ENCODE data around the gene TMED9. TPM values are rescaled to one million over a fixed set of nuclear protein-coding genes. Genes with fewer than 3 reads are reported as not detected.
A peak's percentile ranks its signal among the peaks of the same experiment; 100 is the strongest.

TMED9 gene
- total and polyA plus RNA-seq, 10 of the 15 experiments (the other 5 are each of a cell fraction or from before 2014, with no cell fraction given) = 35.7 to 144 (median 105) TPM

- TF ChIP-seq CBFB (IDR thresholded peaks at IDR 0.05; ENCODE audit: low read depth) (no peak), STAT1 (conservative IDR thresholded peaks at IDR 0.05) (no peak), NFIC (IDR thresholded peaks at IDR 0.05; ENCODE audit: low read depth, low read length) (no peak), TCF7 (IDR thresholded peaks at IDR 0.05; ENCODE audit: borderline replicate concordance) (no peak), SIX5 (IDR thresholded peaks at IDR 0.05; ENCODE audit: low read depth, low read length, severe bottlenecking) (peak; percentile 85), JUNB (IDR thresholded peaks at IDR 0.05) (no peak), ZNF622 (IDR thresholded peaks at IDR 0.05) (no peak), CREM (IDR thresholded peaks at IDR 0.05; ENCODE audit: low read depth) (peak; percentile 53; the same call in 1 of the 2 replicates), MTA2 (IDR thresholded peaks at IDR 0.05; ENCODE audit: low read depth) (peak; percentile 74), ESRRA (IDR thresholded peaks at IDR 0.05; ENCODE audit: low read length) (no peak), CREB1 (IDR thresholded peaks at IDR 0.05; ENCODE audit: low read depth) (peak; percentile 58; the same call in 1 of the 2 replicates), POLR2A (IDR thresholded peaks at IDR 0.05; ENCODE audit: low read depth, low read length) (peak; percentile 50), NR2C2 (IDR thresholded peaks at IDR 0.05; ENCODE audit: borderline replicate concordance, control insufficient read depth, insufficient read length, low read depth) (peak; percentile 83), IRF3 (IDR thresholded peaks at IDR 0.05) (0 out of 2 replicates have a peak, but pooled peaks have one; percentile 35), IKZF2 (IDR thresholded peaks at IDR 0.05) (peak in 1 of 2 experiments; percentile 18; a peak in 1 of 4 replicates), REST (IDR thresholded peaks at IDR 0.05; ENCODE audit: low read depth, low read length) (no peak), NR2C1 (IDR thresholded peaks at IDR 0.05) (peak; percentile 99), CBX5 (IDR thresholded peaks at IDR 0.05; ENCODE audit: low read depth) (no peak), PKNOX1 (IDR thresholded peaks at IDR 0.05) (no peak), SMAD1 (IDR thresholded peaks at IDR 0.05; ENCODE audit: low read depth, partially characterized antibody) (no peak), PAX8 (IDR thresholded peaks at IDR 0.05) (no peak), TBL1XR1 (IDR thresholded peaks at IDR 0.05; ENCODE audit: low read depth, low read length) (peak; percentile 47; the same call in 1 of the 2 replicates), CBX3 (IDR thresholded peaks at IDR 0.05; ENCODE audit: borderline replicate concordance, low read depth) (no peak), IKZF1 (conservative IDR thresholded peaks at IDR 0.05) (peak; percentile 91), ZSCAN29 (IDR thresholded peaks at IDR 0.05) (no peak), BHLHE40 (IDR thresholded peaks at IDR 0.05; ENCODE audit: borderline replicate concordance in 1 of 2, low read depth in 2 of 2, low read length in 1 of 2) (peak in 1 of 2 experiments; percentile 50; a peak in 1 of 4 replicates), POU2F2 (IDR thresholded peaks at IDR 0.05; ENCODE audit: borderline replicate concordance, low read depth, low read length) (no peak), EP300 (IDR thresholded peaks at IDR 0.05; ENCODE audit: borderline replicate concordance in 1 of 2, control insufficient read depth in 1 of 2, low read depth in 2 of 2, low read length in 2 of 2) (no peak)
These were observed 37.4 kb upstream of the TMED9 start, which contains the start of gene FAM193B (continued) for GRCh38 chr5:177554474-177555111.
